Common myeloid progenitor, CD34-positive (primary cell): ENCODE measurements around the gene IQCK.

Source experiments
- CTCF ChIA-PET: fragments of 350-600 bp; sonication (Branson Sonifier 250); formaldehyde crosslinking; loops from one replicate; lab custom pipeline; 2021; ENCODE audit warnings: antibody characterized with exemption; lab: Charles Lee
- POLR2A ChIA-PET: fragments of 350-600 bp; sonication (Branson Sonifier 250); formaldehyde crosslinking; loops from one replicate; lab custom pipeline; 2021; ENCODE audit warnings: antibody characterized with exemption; lab: Charles Lee
- DNase-seq, 3 donors: peaks; one replicate each; pipeline versions ENCODE4 v3.0.0 to v3.0.0-alpha.2; 2013
- H3K27ac ChIP-seq, 2 experiments: 1 replicate in 1 of 2; 2 replicates in 1 of 2; pipeline ENCODE4 v1.7.0; 2013; ENCODE audit warnings: inconsistent platforms in 2 of 2, low read length in 2 of 2, mild to moderate bottlenecking in 2 of 2, low read depth in 1 of 2, moderate library complexity in 1 of 2; ENCODE audit not compliant: severe bottlenecking in 2 of 2, insufficient read depth in 1 of 2, poor library complexity in 1 of 2
- H3K27me3 ChIP-seq, 5 experiments: replicated peaks in 2 of 5; 1 replicate in 3 of 5; 2 replicates in 2 of 5; pipeline versions ENCODE4 v1.6.1 to v1.7.0; 2013; ENCODE audit warnings: low read length in 4 of 5, mild to moderate bottlenecking in 2 of 5, moderate library complexity in 2 of 5, inconsistent platforms in 1 of 5; ENCODE audit not compliant: insufficient read depth in 5 of 5, control insufficient read depth in 4 of 5
- H3K36me3 ChIP-seq, 4 experiments: 1 replicate in 2 of 4; 2 replicates in 2 of 4; pipeline versions ENCODE4 v1.6.1 to v1.7.0; 2013; ENCODE audit warnings: low read length in 3 of 4, control low read depth in 1 of 4, mild to moderate bottlenecking in 1 of 4; ENCODE audit not compliant: control insufficient read depth in 4 of 4, insufficient read depth in 4 of 4
- H3K4me1 ChIP-seq, 4 experiments: 1 replicate in 3 of 4; 2 replicates in 1 of 4; pipeline versions ENCODE4 v1.6.1 to v1.7.1; 2013; ENCODE audit warnings: low read length in 3 of 4, mild to moderate bottlenecking in 3 of 4, control low read depth in 1 of 4, inconsistent platforms in 1 of 4, moderate library complexity in 1 of 4; ENCODE audit not compliant: control insufficient read depth in 4 of 4, insufficient read depth in 4 of 4; ENCODE audit errors: control extremely low read depth in 1 of 4
- H3K4me3 ChIP-seq, 7 experiments: 1 replicate in 4 of 7; 2 replicates in 3 of 7; pipeline versions ENCODE4 v1.5.1 to v1.7.0; 2013; ENCODE audit warnings: mild to moderate bottlenecking in 7 of 7, low read length in 6 of 7, moderate library complexity in 6 of 7, inconsistent platforms in 2 of 7, low read depth in 2 of 7, control low read depth in 1 of 7; ENCODE audit not compliant: insufficient read depth in 4 of 7, control insufficient read depth in 1 of 7; ENCODE audit errors: extremely low read depth in 1 of 7
- H3K9me3 ChIP-seq, 5 experiments: 1 replicate in 4 of 5; 2 replicates in 1 of 5; pipeline versions ENCODE4 v1.6.1 to v1.7.1; 2013; ENCODE audit warnings: low read length in 4 of 5, mild to moderate bottlenecking in 2 of 5, inconsistent platforms in 1 of 5, low read depth in 1 of 5, moderate library complexity in 1 of 5; ENCODE audit not compliant: control insufficient read depth in 4 of 5, insufficient read depth in 2 of 5; ENCODE audit errors: control extremely low read depth in 1 of 5
- WGBS: methylation state at CpG from one replicate; pipeline ENCODE4 v1.1.5; 2013; ENCODE audit not compliant: insufficient coverage; 5-methylcytosine and 5-hydroxymethylcytosine counted together

IQCK gene

DNA sequence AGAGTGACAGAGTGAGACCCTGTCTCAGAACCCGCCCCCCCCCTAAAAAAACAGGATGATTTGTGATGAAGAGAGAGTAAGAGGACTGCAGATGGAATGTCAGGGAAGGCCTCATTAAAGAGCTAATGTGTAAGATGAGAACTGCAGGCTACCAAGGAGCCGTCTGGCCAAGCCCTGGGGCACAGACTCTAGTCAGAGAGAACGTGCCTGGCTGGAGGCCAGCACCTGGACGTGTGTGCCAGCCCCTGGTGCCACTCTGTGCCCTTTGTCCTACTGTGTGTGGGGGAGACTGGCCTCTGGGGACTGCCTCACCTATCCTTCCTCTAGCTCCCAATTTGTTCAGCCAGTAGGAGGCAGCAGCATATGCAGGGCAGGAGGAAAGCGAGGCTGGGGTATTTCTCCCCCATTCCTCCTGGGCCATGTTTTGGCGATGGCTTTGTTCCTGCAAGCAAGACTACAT lies 37.2 kb upstream of the IQCK start:
- POLR2A ChIA-PET, result no interaction called here
- no peak overlapping the region for H3K27ac ChIP-seq
- CTCF ChIA-PET, result no interaction called here
- WGBS, result 97% methylated on average over 5 of the region's 6 CpGs
- H3K9me3 ChIP-seq, result peaks cover 0 to 21% (median 4%) of the 10 kb centered on the region in 5 experiments
- no peak overlapping the region for H3K4me3 ChIP-seq
- no peaks in the 10 kb centered on the region for H3K4me1 ChIP-seq
- peaks cover 28 to 66% (median 47%) of the 10 kb centered on the region in 4 experiments for H3K36me3 ChIP-seq
- no peak for DNase-seq
- H3K27me3 ChIP-seq, result no peaks in the 10 kb centered on the region

DNA sequence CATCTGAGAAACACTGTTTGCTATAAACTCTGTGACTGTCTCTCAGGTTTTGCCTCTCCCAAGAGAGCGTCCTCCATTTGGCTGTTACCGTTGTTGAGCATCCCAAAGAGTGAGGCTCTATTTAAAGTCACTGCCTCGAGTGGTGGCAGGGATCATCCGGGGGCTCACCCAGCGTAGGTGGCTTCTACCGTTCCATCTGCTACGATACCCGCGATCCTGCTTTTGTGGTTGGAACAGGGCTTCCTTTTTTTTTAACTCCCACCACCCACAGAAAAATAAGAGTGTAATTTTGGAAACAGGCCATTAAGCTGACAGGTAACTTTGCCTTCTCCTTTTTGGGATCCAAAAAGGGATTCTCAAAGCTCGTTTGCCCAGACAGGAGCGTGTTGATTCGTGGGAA lies 36.4 kb upstream of the IQCK start:
- WGBS, result 81% methylated on average over 6 of the region's 12 CpGs
- Histone ChIP-seq H3K27ac (no peak overlapping the region), H3K4me1 (no peaks in the 10 kb centered on the region), H3K36me3 (peaks cover 25 to 70% (median 47%) of the 10 kb centered on the region in 4 experiments), H3K9me3 (peaks cover 0 to 21% (median 4%) of the 10 kb centered on the region in 5 experiments), H3K4me3 (no peak overlapping the region), H3K27me3 (no peaks in the 10 kb centered on the region)
- POLR2A ChIA-PET, result no interaction called here
- CTCF ChIA-PET, result no interaction called here
- DNase-seq, result no peak

DNA sequence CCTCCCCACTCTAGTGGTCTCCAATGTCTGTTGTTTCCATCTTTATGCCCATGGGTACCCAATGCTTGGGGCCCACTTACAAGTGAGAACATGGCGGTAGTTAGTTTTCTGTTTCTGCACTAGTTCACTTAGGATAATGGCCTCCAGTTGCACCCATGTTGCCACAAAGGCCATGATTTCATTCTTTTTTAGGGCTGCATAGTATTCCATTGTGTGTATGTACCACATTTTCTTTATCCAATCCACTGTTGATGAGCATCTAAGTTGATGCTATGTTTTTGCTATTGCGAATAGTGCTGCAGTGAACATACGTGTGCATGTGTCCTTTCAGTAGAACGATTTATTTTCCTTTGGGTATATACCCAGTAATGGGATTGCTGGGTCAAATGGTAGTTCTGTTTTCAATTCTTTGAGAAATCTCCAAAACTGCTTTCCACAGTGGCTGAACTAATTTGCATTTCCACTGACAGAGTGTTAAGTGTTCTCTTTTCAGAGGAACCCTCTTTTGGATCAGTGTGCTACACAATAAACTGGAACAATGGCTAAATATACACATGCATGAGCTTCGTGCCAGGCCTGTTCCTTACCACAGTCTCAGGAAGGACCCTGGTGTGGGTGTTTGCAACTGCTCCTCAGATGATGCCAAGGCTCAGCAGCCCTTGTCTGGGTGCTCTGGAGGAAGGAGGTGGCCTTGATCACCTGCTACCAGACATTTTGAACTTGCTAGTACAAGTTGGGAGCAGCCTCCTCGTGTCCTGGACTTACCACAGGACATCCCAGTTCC lies 34.4 kb upstream of the IQCK start:
- Histone ChIP-seq H3K27ac (no peak overlapping the region), H3K27me3 (no peaks in the 10 kb centered on the region), H3K9me3 (peaks cover 0 to 21% (median 4%) of the 10 kb centered on the region in 5 experiments), H3K4me3 (no peak overlapping the region), H3K36me3 (peaks cover 25 to 77% (median 50%) of the 10 kb centered on the region in 4 experiments), H3K4me1 (peaks cover 0 to 3% (median 0%) of the 10 kb centered on the region in 4 experiments)
- ChIA-PET POLR2A (no interaction called here), CTCF (no interaction called here)
- 100% methylated on average over 3 of the region's 6 CpGs for WGBS
- no peak for DNase-seq

DNA sequence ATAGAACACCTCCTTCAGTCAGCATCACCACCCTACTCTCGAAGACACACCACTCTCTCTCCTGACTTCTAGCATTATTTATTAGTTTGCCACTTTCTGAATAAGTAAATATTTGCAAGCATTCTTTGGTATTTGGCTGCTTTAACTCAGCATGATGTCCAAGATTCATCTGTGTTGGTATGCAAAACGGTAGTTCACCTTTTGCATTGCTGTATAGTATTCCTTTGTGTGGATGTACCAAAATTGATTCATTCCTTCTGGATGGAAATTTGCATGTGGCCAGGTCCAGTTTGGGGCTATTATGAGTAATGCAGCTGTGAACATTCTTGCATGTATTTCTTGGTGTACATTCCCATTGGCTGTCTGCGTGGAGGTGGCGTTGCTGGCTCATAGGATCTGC lies 32.9 kb upstream of the IQCK start:
- CTCF ChIA-PET, result no interaction called here
- Histone ChIP-seq H3K4me3 (no peak overlapping the region), H3K36me3 (peaks cover 26 to 75% (median 49%) of the 10 kb centered on the region in 4 experiments), H3K9me3 (peaks cover 0 to 21% (median 4%) of the 10 kb centered on the region in 5 experiments), H3K27me3 (no peaks in the 10 kb centered on the region), H3K4me1 (peaks cover 0 to 4% (median 0%) of the 10 kb centered on the region in 4 experiments), H3K27ac (no peak overlapping the region)
- POLR2A ChIA-PET, result no interaction called here
- DNase-seq, result no peak
- WGBS, result 95% methylated on average over 3 of the region's 4 CpGs

DNA sequence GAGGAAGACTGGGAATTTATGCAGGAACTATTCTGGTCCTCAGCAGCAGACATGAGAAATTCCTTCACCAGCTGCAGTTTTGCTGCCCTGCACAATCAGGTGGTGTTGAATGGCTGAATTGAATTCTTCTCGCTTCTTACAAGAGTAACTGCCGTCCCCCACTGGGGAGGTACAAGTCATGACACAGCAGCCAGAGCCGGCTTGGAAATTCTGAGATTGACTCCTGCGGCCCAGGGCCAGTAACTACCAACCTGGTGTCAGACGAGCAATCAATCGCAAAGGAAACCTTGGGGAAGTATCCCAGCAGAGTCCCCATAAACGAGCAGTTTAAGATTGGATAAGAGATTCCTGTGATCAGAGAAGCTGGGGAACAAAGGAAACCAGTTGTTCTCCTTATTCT lies 30.8 kb upstream of the IQCK start:
- ChIA-PET POLR2A (no interaction called here), CTCF (no interaction called here)
- H3K4me1 ChIP-seq, result peaks cover 0 to 16% (median 0%) of the 10 kb centered on the region in 4 experiments
- H3K9me3 ChIP-seq, result peaks cover 0 to 21% (median 4%) of the 10 kb centered on the region in 5 experiments
- H3K27me3 ChIP-seq, result no peaks in the 10 kb centered on the region
- H3K27ac ChIP-seq, result no peak overlapping the region
- H3K36me3 ChIP-seq, result peaks cover 23 to 73% (median 51%) of the 10 kb centered on the region in 4 experiments
- DNase-seq, result no peak
- no peak overlapping the region for H3K4me3 ChIP-seq
- 92% methylated on average over 5 of the region's 7 CpGs for WGBS

DNA sequence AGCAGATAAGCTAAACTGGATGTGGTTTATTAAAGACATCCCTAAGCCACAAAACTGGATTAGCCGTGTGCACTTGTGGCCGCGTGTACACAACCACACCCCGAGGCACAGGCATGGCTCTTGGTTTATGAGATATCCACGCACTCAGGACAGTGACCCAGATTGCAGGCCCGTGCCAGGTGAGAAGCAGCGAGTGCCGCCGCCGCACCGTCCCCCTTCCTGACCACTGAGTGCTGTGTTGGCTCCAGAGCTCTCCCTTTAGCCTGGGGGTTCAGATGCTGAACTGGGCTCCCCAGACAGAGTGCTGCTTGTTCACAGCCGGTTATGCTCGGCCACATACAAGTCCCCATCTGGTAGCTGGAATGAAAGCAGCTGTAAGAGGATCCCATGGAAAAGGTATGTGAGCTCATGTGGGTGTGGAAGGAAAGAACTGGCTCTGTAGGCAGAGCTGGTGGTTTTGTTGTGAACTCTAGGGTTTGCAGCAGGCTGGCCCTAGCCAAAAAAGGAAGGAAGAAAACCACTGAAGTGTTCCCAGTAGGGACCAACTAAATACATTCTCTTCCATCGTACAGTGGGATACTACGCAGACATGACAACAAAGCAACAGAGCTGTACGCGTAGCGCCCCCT lies 29.6 kb upstream of the IQCK start:
- peaks cover 0 to 16% (median 0%) of the 10 kb centered on the region in 4 experiments for H3K4me1 ChIP-seq
- H3K27me3 ChIP-seq, result no peaks in the 10 kb centered on the region
- CTCF ChIA-PET, result no interaction called here
- H3K36me3 ChIP-seq, result peaks cover 19 to 69% (median 45%) of the 10 kb centered on the region in 4 experiments
- no peak overlapping the region for H3K4me3 ChIP-seq
- DNase-seq, result no peak
- POLR2A ChIA-PET, result no interaction called here
- H3K27ac ChIP-seq, result no peak overlapping the region
- 93% methylated on average over 18 of the region's 18 CpGs for WGBS
- peaks cover 0 to 17% (median 4%) of the 10 kb centered on the region in 5 experiments for H3K9me3 ChIP-seq

DNA sequence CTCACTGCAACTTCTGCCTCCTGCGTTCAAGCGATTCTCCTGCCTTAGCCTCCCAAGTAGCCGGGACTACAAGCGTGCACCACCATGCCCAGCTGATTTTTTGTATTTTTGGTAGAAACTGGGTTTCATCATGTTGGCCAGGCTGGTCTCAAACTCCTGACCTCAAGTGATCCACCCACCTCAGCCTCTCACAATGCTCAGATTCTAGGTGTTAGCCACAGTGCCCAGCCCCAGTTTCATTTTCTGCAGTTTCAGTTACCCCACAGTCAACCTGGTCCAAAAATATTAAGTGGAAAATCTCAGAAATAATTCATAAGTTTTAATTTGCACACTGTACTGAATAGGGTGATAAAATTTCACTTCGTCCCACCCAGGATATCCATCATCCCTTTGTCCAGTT lies 28.7 kb upstream of the IQCK start:
- CTCF ChIA-PET, result no interaction called here
- Histone ChIP-seq H3K4me3 (no peak overlapping the region), H3K36me3 (peaks cover 12 to 60% (median 41%) of the 10 kb centered on the region in 4 experiments), H3K27me3 (no peaks in the 10 kb centered on the region), H3K27ac (no peak overlapping the region), H3K9me3 (peaks cover 0 to 10% (median 2%) of the 10 kb centered on the region in 5 experiments), H3K4me1 (peaks cover 0 to 16% (median 0%) of the 10 kb centered on the region in 4 experiments)
- DNase-seq, result no peak
- no CpG with 5 or more reads among the region's 5 CpGs for WGBS
- POLR2A ChIA-PET, result no interaction called here
